ENCODE data around the gene MAN1A2.

MAN1A2 gene

GRCh38 chr1:117481410-117481809, 114.2 kb downstream of the MAN1A2 start:
- H3K27ac Mint-ChIP-seq (ENCODE audit: low read depth): no peak overlapping the region
- H3K9me3 Mint-ChIP-seq: no peaks in the 10 kb centered on the region
- ATAC-seq (replicated peaks; ENCODE audit: extremely low read depth, poor library complexity, severe bottlenecking) (no peak), DNase-seq (ENCODE audit: low spot score in 2 of 2) (no peak)
- H3K27me3 Mint-ChIP-seq: no peaks in the 10 kb centered on the region
- H3K4me3 Mint-ChIP-seq: no peak overlapping the region
- no peaks in the 10 kb centered on the region for H3K4me1 Mint-ChIP-seq
- H3K36me3 Mint-ChIP-seq (ENCODE audit: insufficient read depth): peaks cover 15% of the 10 kb centered on the region

DNA sequence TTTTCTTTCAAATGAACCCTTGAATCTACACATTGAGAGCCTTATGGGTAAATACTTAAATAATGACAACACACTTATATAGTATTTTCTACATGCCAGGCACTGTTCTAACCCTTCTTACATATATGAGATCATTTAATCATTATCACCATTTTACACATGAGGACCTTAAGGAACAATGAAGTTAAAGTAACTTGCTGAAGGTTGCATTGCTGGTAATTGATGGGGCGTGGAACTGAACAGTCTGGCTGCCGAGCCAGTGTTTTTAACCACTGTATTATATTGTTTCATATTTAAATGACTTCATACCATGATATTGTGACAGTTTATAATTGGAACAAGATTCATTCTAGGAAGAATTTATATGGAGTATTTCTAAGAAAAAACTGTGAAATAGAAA, 126.7 kb downstream of the MAN1A2 start:
- peaks cover 4% of the 10 kb centered on the region for H3K36me3 Mint-ChIP-seq (ENCODE audit: insufficient read depth)
- H3K4me3 Mint-ChIP-seq: no peak overlapping the region
- no peak overlapping the region for H3K27ac Mint-ChIP-seq (ENCODE audit: low read depth)
- no peaks in the 10 kb centered on the region for H3K9me3 Mint-ChIP-seq
- H3K4me1 Mint-ChIP-seq: no peaks in the 10 kb centered on the region
- DNase-seq (ENCODE audit: low spot score in 2 of 2) (no peak), ATAC-seq (replicated peaks; ENCODE audit: extremely low read depth, poor library complexity, severe bottlenecking) (no peak)
- no peaks in the 10 kb centered on the region for H3K27me3 Mint-ChIP-seq

- Mint-ChIP-seq H3K4me3 (no peak overlapping the region), H3K27ac (ENCODE audit: low read depth) (no peak overlapping the region), H3K36me3 (ENCODE audit: insufficient read depth) (peaks cover 7% of the 10 kb centered on the region), H3K4me1 (no peaks in the 10 kb centered on the region), H3K9me3 (no peaks in the 10 kb centered on the region), H3K27me3 (no peaks in the 10 kb centered on the region)
- DNase-seq (ENCODE audit: low spot score in 2 of 2) (no peak), ATAC-seq (replicated peaks; ENCODE audit: extremely low read depth, poor library complexity, severe bottlenecking) (no peak)
Measured at GRCh38 chr1:117495068-117495467, 127.8 kb downstream of the MAN1A2 start.

GRCh38 chr1:117499071-117499470, 131.8 kb downstream of the MAN1A2 start:
- no peak for DNase-seq (ENCODE audit: low spot score in 2 of 2)
- H3K9me3 Mint-ChIP-seq: no peaks in the 10 kb centered on the region
- H3K4me3 Mint-ChIP-seq: no peak overlapping the region
- H3K27me3 Mint-ChIP-seq: no peaks in the 10 kb centered on the region
- peaks cover 21% of the 10 kb centered on the region for H3K36me3 Mint-ChIP-seq (ENCODE audit: insufficient read depth)
- no peak for ATAC-seq (replicated peaks; ENCODE audit: extremely low read depth, poor library complexity, severe bottlenecking)
- H3K27ac Mint-ChIP-seq (ENCODE audit: low read depth): no peak overlapping the region
- no peaks in the 10 kb centered on the region for H3K4me1 Mint-ChIP-seq

DNA sequence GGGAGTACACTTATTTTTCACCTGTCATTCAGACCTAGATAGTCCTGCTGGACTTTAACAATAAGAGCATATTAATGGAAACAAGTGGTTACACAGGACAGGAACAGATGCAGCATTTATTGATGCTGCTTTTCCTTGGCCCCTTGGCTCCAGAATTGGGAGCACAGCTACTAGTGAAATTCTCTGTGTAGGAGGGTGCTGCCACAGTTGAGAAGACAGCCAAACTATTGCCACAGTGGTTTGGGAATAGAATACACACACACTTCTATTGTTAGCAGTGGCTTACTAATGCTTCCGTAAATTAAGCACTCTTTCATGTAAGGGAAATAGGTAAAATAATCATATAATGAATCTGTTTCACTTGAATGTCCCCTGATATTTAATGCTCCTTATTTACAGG, 133.3 kb downstream of the MAN1A2 start:
- Mint-ChIP-seq H3K36me3 (ENCODE audit: insufficient read depth) (peaks cover 25% of the 10 kb centered on the region), H3K27me3 (no peaks in the 10 kb centered on the region)
- ATAC-seq (replicated peaks; ENCODE audit: extremely low read depth, poor library complexity, severe bottlenecking): no peak

DNA sequence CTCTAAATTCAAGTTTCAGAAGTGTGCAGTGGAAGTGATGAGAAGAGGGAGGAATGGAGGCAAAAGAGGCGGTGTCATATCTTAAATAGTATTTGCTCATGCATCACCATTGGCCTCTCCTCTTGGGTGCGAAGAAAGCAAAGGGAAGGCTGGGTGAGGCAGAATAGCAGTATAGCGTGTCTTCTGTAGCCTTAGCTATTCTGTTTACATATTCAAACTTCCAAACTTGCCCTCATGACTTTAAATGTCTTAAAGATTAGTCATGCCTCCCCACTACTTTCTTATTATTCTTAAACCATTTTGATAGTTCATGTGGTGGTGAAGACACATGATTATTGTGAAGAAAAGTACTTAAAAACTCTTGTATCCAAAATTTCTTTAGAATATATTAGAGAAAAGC, 134.0 kb downstream of the MAN1A2 start:
- no peak for DNase-seq (ENCODE audit: low spot score in 2 of 2)
- Mint-ChIP-seq H3K36me3 (ENCODE audit: insufficient read depth) (peaks cover 26% of the 10 kb centered on the region), H3K4me1 (no peaks in the 10 kb centered on the region), H3K9me3 (no peaks in the 10 kb centered on the region), H3K27me3 (no peaks in the 10 kb centered on the region), H3K4me3 (no peak overlapping the region), H3K27ac (ENCODE audit: low read depth) (no peak overlapping the region)
- ATAC-seq (replicated peaks; ENCODE audit: extremely low read depth, poor library complexity, severe bottlenecking): no peak

More for the DNA sequence above, 133.3 kb downstream of the MAN1A2 start:
- Mint-ChIP-seq H3K4me1 (no peaks in the 10 kb centered on the region), H3K27ac (ENCODE audit: low read depth) (no peak overlapping the region), H3K9me3 (no peaks in the 10 kb centered on the region), H3K4me3 (no peak overlapping the region)
- no peak for DNase-seq (ENCODE audit: low spot score in 2 of 2)

DNA sequence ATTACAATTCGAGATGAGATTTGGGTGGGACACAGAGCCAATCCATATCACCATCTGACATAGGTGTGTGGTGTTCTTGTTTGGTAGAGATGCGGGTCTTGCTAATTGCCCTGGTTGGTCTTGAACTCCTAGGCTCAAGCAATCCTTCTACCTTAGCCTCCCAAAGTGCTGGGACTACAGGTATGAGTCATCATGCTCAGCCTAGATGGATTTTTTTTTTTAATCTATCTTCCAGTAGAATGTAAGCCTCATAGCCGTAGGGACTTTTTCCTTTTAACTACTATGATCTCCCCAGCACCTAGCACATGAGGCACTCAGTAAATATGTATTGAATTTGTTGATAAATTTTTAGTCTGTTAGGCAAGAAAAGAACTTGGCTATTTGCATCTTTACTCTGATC, 144.0 kb downstream of the MAN1A2 start:
- DNase-seq (ENCODE audit: low spot score in 2 of 2) (no peak), ATAC-seq (replicated peaks; ENCODE audit: extremely low read depth, poor library complexity, severe bottlenecking) (no peak)
- Mint-ChIP-seq H3K9me3 (no peaks in the 10 kb centered on the region), H3K27ac (ENCODE audit: low read depth) (no peak overlapping the region), H3K27me3 (no peaks in the 10 kb centered on the region), H3K4me3 (no peak overlapping the region), H3K4me1 (no peaks in the 10 kb centered on the region), H3K36me3 (ENCODE audit: insufficient read depth) (peaks cover 10% of the 10 kb centered on the region)

DNA sequence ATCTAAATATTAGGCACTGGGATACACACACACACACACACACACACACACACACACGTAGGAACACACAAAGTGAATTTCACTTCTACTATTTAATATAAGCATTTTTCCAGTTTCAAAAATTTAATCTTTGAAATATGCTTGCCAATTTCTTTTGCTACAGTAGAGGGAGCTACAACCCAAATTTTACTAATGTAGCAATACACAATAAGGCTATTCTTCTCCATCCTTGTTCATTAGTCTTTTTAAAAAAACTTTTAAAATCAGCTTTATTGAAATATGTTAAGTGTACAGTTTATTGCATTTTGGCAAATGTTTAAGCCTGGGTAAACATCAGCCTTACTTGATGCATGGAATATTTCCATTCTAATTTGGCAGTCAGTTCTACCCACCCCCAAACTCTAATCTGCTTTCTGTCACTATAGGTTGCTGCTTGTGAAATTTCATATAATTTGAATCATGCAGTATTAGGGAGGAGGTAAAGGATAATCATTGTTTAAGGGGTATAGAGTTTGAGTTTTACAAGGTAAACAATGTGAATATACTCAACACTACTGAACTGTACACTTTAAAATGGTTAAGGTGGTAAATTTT, 145.6 kb downstream of the MAN1A2 start:
- no peak for ATAC-seq (replicated peaks; ENCODE audit: extremely low read depth, poor library complexity, severe bottlenecking)
- H3K4me1 Mint-ChIP-seq: no peaks in the 10 kb centered on the region
- no peaks in the 10 kb centered on the region for H3K9me3 Mint-ChIP-seq
- H3K27me3 Mint-ChIP-seq: no peaks in the 10 kb centered on the region
- H3K4me3 Mint-ChIP-seq: no peak overlapping the region
- no peak for DNase-seq (ENCODE audit: low spot score in 2 of 2)
- H3K27ac Mint-ChIP-seq (ENCODE audit: low read depth): no peak overlapping the region
- H3K36me3 Mint-ChIP-seq (ENCODE audit: insufficient read depth): peaks cover 3% of the 10 kb centered on the region

GRCh38 chr1:117523111-117523510, 155.9 kb downstream of the MAN1A2 start:
- DNase-seq (ENCODE audit: low spot score in 2 of 2) (no peak), ATAC-seq (replicated peaks; ENCODE audit: extremely low read depth, poor library complexity, severe bottlenecking) (no peak)
- no peaks in the 10 kb centered on the region for H3K9me3 Mint-ChIP-seq
- no peak overlapping the region for H3K27ac Mint-ChIP-seq (ENCODE audit: low read depth)
- peaks cover 10% of the 10 kb centered on the region for H3K36me3 Mint-ChIP-seq (ENCODE audit: insufficient read depth)
- peaks cover 9% of the 10 kb centered on the region for H3K4me1 Mint-ChIP-seq
- no peak overlapping the region for H3K4me3 Mint-ChIP-seq
- H3K27me3 Mint-ChIP-seq: no peaks in the 10 kb centered on the region

- H3K27me3 Mint-ChIP-seq: no peaks in the 10 kb centered on the region
- H3K4me1 Mint-ChIP-seq: no peaks in the 10 kb centered on the region
- no peak overlapping the region for H3K4me3 Mint-ChIP-seq
- H3K27ac Mint-ChIP-seq (ENCODE audit: low read depth): no peak overlapping the region
- no peak for DNase-seq (ENCODE audit: low spot score in 2 of 2)
- peaks cover 4% of the 10 kb centered on the region for H3K36me3 Mint-ChIP-seq (ENCODE audit: insufficient read depth)
- no peak for ATAC-seq (replicated peaks; ENCODE audit: extremely low read depth, poor library complexity, severe bottlenecking)
- H3K9me3 Mint-ChIP-seq: no peaks in the 10 kb centered on the region
Measured at GRCh38 chr1:117527074-117527473, 159.8 kb downstream of the MAN1A2 start.

DNA sequence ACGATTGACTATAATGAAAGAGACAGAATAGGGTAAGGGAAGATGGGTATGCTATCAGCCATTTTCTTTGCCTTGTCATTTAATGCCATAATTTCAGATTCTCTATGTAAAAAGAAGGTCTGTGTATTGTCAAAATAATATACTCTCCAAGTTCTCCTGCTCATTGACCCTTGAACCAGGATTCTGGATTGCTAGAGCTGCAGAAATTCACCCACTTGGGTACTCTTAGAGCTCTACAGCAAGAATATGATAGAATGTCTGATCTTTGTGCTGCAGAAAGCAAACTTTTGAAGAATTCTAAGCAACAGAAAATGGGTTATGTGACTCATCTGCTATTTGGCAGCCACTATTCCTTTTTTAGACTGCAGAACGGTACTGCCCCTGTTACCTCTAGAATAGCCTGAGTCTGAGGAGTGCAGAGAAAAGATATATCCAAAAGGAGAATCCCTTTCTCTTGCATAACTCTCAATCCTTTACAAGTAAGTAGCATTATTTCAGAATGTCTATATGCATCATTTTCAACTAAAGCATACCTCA, 160.4 kb downstream of the MAN1A2 start:
- Mint-ChIP-seq H3K27ac (ENCODE audit: low read depth) (no peak overlapping the region), H3K9me3 (no peaks in the 10 kb centered on the region), H3K27me3 (no peaks in the 10 kb centered on the region), H3K36me3 (ENCODE audit: insufficient read depth) (peaks cover under 1% of the 10 kb centered on the region), H3K4me1 (no peaks in the 10 kb centered on the region), H3K4me3 (no peak overlapping the region)
- ATAC-seq (replicated peaks; ENCODE audit: extremely low read depth, poor library complexity, severe bottlenecking) (no peak), DNase-seq (ENCODE audit: low spot score in 2 of 2) (no peak)

- Mint-ChIP-seq H3K4me1 (no peaks in the 10 kb centered on the region), H3K27ac (ENCODE audit: low read depth) (no peak overlapping the region), H3K36me3 (ENCODE audit: insufficient read depth) (no peaks in the 10 kb centered on the region), H3K9me3 (no peaks in the 10 kb centered on the region), H3K4me3 (no peak overlapping the region), H3K27me3 (no peaks in the 10 kb centered on the region)
- ATAC-seq (replicated peaks; ENCODE audit: extremely low read depth, poor library complexity, severe bottlenecking) (no peak), DNase-seq (ENCODE audit: low spot score in 2 of 2) (no peak)
Measured at GRCh38 chr1:117529683-117530082, 162.4 kb downstream of the MAN1A2 start.

DNA sequence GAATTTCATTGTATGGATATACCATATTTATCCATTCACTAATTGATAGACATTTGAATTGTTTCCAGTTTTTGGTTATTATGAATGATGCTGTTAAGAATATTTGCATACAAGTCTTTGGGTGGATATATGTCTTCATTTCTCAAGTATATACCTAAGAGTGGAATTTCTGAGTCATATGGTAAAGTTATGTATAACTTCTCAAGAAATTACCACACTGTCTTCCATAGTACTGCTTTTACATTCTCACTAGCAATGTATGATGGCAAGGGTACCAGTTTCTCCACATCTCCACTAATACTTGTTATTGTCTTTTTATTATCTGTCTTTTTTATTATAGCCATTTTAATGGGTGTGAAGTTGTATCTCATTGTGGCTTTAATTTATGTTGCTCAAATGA, 164.0 kb downstream of the MAN1A2 start:
- ATAC-seq (replicated peaks; ENCODE audit: extremely low read depth, poor library complexity, severe bottlenecking) (no peak), DNase-seq (ENCODE audit: low spot score in 2 of 2) (no peak)
- Mint-ChIP-seq H3K4me3 (no peak overlapping the region), H3K27ac (ENCODE audit: low read depth) (no peak overlapping the region), H3K27me3 (no peaks in the 10 kb centered on the region), H3K4me1 (no peaks in the 10 kb centered on the region), H3K9me3 (no peaks in the 10 kb centered on the region), H3K36me3 (ENCODE audit: insufficient read depth) (peaks cover 2% of the 10 kb centered on the region)
